SU-DHL-6 (cell line): ENCODE results near the gene MS4A10.

ENCODE experiments used
- H2AFZ ChIP-seq: fragments of 200-600 bp; sonication (generic); 2 replicates; pipeline ENCODE4 v1.6.1; 2014; ENCODE audit warnings: low read depth, mild to moderate bottlenecking, moderate library complexity, mixed read lengths, antibody characterized with exemption, low read length; ENCODE audit not compliant: severe bottlenecking
- H3F3A ChIP-seq: fragments of 200-600 bp; shearing (Covaris generic); 2 replicates; pipeline ENCODE4 v1.6.0; 2016; ENCODE audit warnings: antibody characterized with exemption, mild to moderate bottlenecking; ENCODE audit not compliant: insufficient read depth
- H3K27ac ChIP-seq: fragments of 200-600 bp; sonication (generic); 2 replicates; pipeline ENCODE4 v1.5.1; 2016; ENCODE audit warnings: low read depth, mild to moderate bottlenecking, low read length, moderate library complexity, mixed read lengths
- H3K27me3 ChIP-seq: fragments of 200-600 bp; sonication (generic), shearing (Covaris generic); 2 replicates; pipeline ENCODE4 v1.6.0; 2014; ENCODE audit warnings: mild to moderate bottlenecking, low read length
- H3K36me3 ChIP-seq: fragments of 200-600 bp; sonication (generic); 2 replicates; pipeline ENCODE4 v1.6.1; 2014; ENCODE audit warnings: mild to moderate bottlenecking, low read length, mixed read lengths
- H3K4me2 ChIP-seq: fragments of 300-600, 200-600 bp; shearing (Covaris generic), sonication (generic); 2 replicates; pipeline ENCODE4 v1.6.0; 2014; ENCODE audit warnings: low read length, low read depth, mild to moderate bottlenecking; ENCODE audit not compliant: poor library complexity, severe bottlenecking
- H3K4me3 ChIP-seq: fragments of 200-600 bp; sonication (generic); 2 replicates; pipeline ENCODE4 v1.5.1; 2014; ENCODE audit warnings: antibody characterized with exemption, low read length, mild to moderate bottlenecking, mixed read lengths; ENCODE audit not compliant: insufficient read depth, poor library complexity, severe bottlenecking
- H3K79me2 ChIP-seq: fragments of 200-600 bp; sonication (generic); 2 replicates; pipeline ENCODE4 v1.6.1; 2014; ENCODE audit warnings: mild to moderate bottlenecking, low read length, moderate library complexity; ENCODE audit not compliant: insufficient read depth
- H3K9ac ChIP-seq: fragments of 200-600 bp; sonication (generic); 2 replicates; pipeline ENCODE4 v1.7.0; 2014; ENCODE audit warnings: mild to moderate bottlenecking, low read length
- H3K9me2 ChIP-seq: fragments of 200-600 bp; sonication (generic); replicated peaks from 2 replicates; pipeline ENCODE4 v1.6.1; 2014; ENCODE audit warnings: low read length; ENCODE audit not compliant: insufficient read depth
- H3K9me3 ChIP-seq: fragments of 200-600 bp; sonication (generic); 2 replicates; pipeline ENCODE4 v1.6.1; 2014; ENCODE audit warnings: low read length, mixed read lengths; ENCODE audit not compliant: insufficient read depth
- H4K20me1 ChIP-seq: fragments of 200-600 bp; sonication (generic); 2 replicates; pipeline ENCODE4 v1.6.1; 2014; ENCODE audit warnings: low read depth, mild to moderate bottlenecking, antibody characterized with exemption, low read length, moderate library complexity, mixed read lengths
- CTCF ChIP-seq: fragments of 200-600 bp; sonication (generic); IDR thresholded peaks from one replicate; pipeline ENCODE4 v1.5.1; 2017; ENCODE audit warnings: antibody characterized with exemption, mild to moderate bottlenecking, low read length, moderate library complexity; ENCODE audit not compliant: insufficient read depth, poor library complexity, severe bottlenecking
- EZH2phosphoT487 ChIP-seq: fragments of 200-600 bp; sonication (generic), shearing (Covaris generic); conservative IDR thresholded peaks from 2 replicates; pipeline ENCODE4 v1.6.1; 2018; ENCODE audit warnings: mild to moderate bottlenecking, antibody characterized with exemption, low read length, moderate library complexity, mixed read lengths

Gene MS4A10

GRCh38 chr11:60788401-60789125 is 3.4 kb downstream of the MS4A10 start:
- Histone ChIP-seq H2AFZ (no peak overlapping the region), H3K9me3 (no peaks in the 10 kb centered on the region), H3K4me2 (no peak overlapping the region), H3K27me3 (no peaks in the 10 kb centered on the region), H4K20me1 (no peaks in the 10 kb centered on the region), H3K36me3 (no peaks in the 10 kb centered on the region), H3F3A (no peaks in the 10 kb centered on the region), H3K27ac (no peak overlapping the region), H3K9ac (no peak overlapping the region), H3K79me2 (no peaks in the 10 kb centered on the region), H3K9me2 (no peaks in the 10 kb centered on the region), H3K4me3 (no peak overlapping the region)
- TF ChIP-seq EZH2phosphoT487: no peak
- TF ChIP-seq CTCF: no peak

GRCh38 chr11:60790726-60791125 is 5.6 kb downstream of the MS4A10 start:
- H3K79me2 ChIP-seq: no peaks in the 10 kb centered on the region
- no peaks in the 10 kb centered on the region for H3K27me3 ChIP-seq
- H3K9ac ChIP-seq: no peak overlapping the region
- no peaks in the 10 kb centered on the region for H3F3A ChIP-seq
- no peak overlapping the region for H3K4me3 ChIP-seq
- no peaks in the 10 kb centered on the region for H3K9me3 ChIP-seq
- H3K4me2 ChIP-seq: no peak overlapping the region
- no peaks in the 10 kb centered on the region for H4K20me1 ChIP-seq
- no peaks in the 10 kb centered on the region for H3K36me3 ChIP-seq
- no peaks in the 10 kb centered on the region for H3K9me2 ChIP-seq
- no peak overlapping the region for H2AFZ ChIP-seq
- TF ChIP-seq CTCF (no peak), EZH2phosphoT487 (no peak)
- H3K27ac ChIP-seq: no peak overlapping the region

GRCh38 chr11:60791153-60791933 is 6.2 kb downstream of the MS4A10 start:
- Histone ChIP-seq H3K79me2 (no peaks in the 10 kb centered on the region), H3K27me3 (no peaks in the 10 kb centered on the region), H2AFZ (no peak overlapping the region), H3F3A (no peaks in the 10 kb centered on the region), H3K9me2 (no peaks in the 10 kb centered on the region), H3K4me3 (no peak overlapping the region), H3K36me3 (no peaks in the 10 kb centered on the region), H3K9me3 (no peaks in the 10 kb centered on the region), H3K4me2 (no peak overlapping the region), H3K9ac (no peak overlapping the region), H3K27ac (no peak overlapping the region), H4K20me1 (no peaks in the 10 kb centered on the region)
- TF ChIP-seq EZH2phosphoT487: no peak
- no peak for TF ChIP-seq CTCF
